Activated effector memory CD4-positive, alpha-beta T cell treated with anti-CD3 and anti-CD28 coated beads, Interleukin-2, amount 50 U/mL, for 16 hours (primary cell): Measurements from ENCODE around the gene MINAR1.

Source experiments
- DNase-seq: peaks from one replicate; pipeline ENCODE4 v3.0.0-alpha.2; 2020

MINAR1 gene

GRCh38 chr15:79432345-79433275 lies 474 bp downstream of the MINAR1 start:
- no peak for DNase-seq

GRCh38 chr15:79433276-79433990 lies 1.3 kb downstream of the MINAR1 start:
- DNase-seq: no peak

GRCh38 chr15:79434361-79434760 lies 2.2 kb downstream of the MINAR1 start:
- no peak for DNase-seq

GRCh38 chr15:79436037-79436780 lies 4.1 kb downstream of the MINAR1 start:
- DNase-seq: no peak

GRCh38 chr15:79437275-79438000 lies 5.3 kb downstream of the MINAR1 start:
- no peak for DNase-seq

- no peak for DNase-seq
These were observed 7.1 kb downstream of the MINAR1 start for GRCh38 chr15:79439236-79439635.

- DNase-seq: no peak
These were observed 8.3 kb downstream of the MINAR1 start for GRCh38 chr15:79440355-79440908.

- no peak for DNase-seq
These were observed 10.8 kb downstream of the MINAR1 start for GRCh38 chr15:79442911-79443310.

GRCh38 chr15:79447060-79447459 lies 14.9 kb downstream of the MINAR1 start:
- no peak for DNase-seq

GRCh38 chr15:79450648-79451047 lies 18.5 kb downstream of the MINAR1 start:
- no peak for DNase-seq

GRCh38 chr15:79451361-79451999 lies 19.3 kb downstream of the MINAR1 start:
- DNase-seq: no peak

GRCh38 chr15:79452244-79453051 lies 20.3 kb downstream of the MINAR1 start:
- no peak for DNase-seq

GRCh38 chr15:79453446-79453845 lies 21.3 kb downstream of the MINAR1 start:
- no peak for DNase-seq

- no peak for DNase-seq
These were observed 21.9 kb downstream of the MINAR1 start for GRCh38 chr15:79454063-79454462.

GRCh38 chr15:79455361-79455760 lies 23.2 kb downstream of the MINAR1 start:
- no peak for DNase-seq

- DNase-seq: no peak
These were observed 23.8 kb downstream of the MINAR1 start for GRCh38 chr15:79455943-79456342.

GRCh38 chr15:79458491-79458890 lies 26.4 kb downstream of the MINAR1 start:
- DNase-seq: no peak

- DNase-seq: no peak
These were observed 27.5 kb downstream of the MINAR1 start for GRCh38 chr15:79459666-79460065.

GRCh38 chr15:79463043-79463780 lies 31.1 kb downstream of the MINAR1 start:
- no peak for DNase-seq

- no peak for DNase-seq
These were observed 31.7 kb downstream of the MINAR1 start for GRCh38 chr15:79463781-79464270.
